Mononuclear cell (primary cell): ENCODE measurements around the gene ILF2. TPM values are rescaled to one million over a fixed set of nuclear protein-coding genes. Genes with fewer than 3 reads are reported as not detected.
"Not testable (repeated sequence)": the region's sequence is repeated elsewhere in the genome, so short reads cannot be mapped to it uniquely, and the experiment has no call there.

Source experiments
- H3K27me3 ChIP-seq: 2 replicates; pipeline ENCODE4 v1.6.0; 2011; ENCODE audit warnings: low read length, control low read depth; ENCODE audit not compliant: insufficient read depth
- H3K4me1 ChIP-seq: 2 replicates; pipeline ENCODE4 v1.5.1; 2011; ENCODE audit warnings: mild to moderate bottlenecking, low read length, control low read depth; ENCODE audit not compliant: insufficient read depth
- H3K4me3 ChIP-seq: 2 replicates; pipeline ENCODE4 v1.5.1; 2011; ENCODE audit warnings: mild to moderate bottlenecking, low read length, moderate library complexity
- H3K9me3 ChIP-seq: 2 replicates; pipeline ENCODE4 v1.5.1; 2011; ENCODE audit warnings: low read depth, mild to moderate bottlenecking, control low read depth, low read length
- total RNA-seq: library from RNA; depleted of rRNA; stranded (reverse); fragments of >200 nt; gene quantifications from one replicate; pipeline ENCODE4 v1.2.3, GENCODE V29; 2012

The ILF2 gene
- total RNA-seq, 1 donor: 138 TPM

- Histone ChIP-seq H3K4me1 (no peaks in the 10 kb centered on the region), H3K27me3 (no peaks in the 10 kb centered on the region), H3K4me3 (no peak overlapping the region), H3K9me3 (no peaks in the 10 kb centered on the region)
Observed at GRCh38 chr1:153687346-153688125, 16.7 kb upstream of the ILF2 start.

DNA sequence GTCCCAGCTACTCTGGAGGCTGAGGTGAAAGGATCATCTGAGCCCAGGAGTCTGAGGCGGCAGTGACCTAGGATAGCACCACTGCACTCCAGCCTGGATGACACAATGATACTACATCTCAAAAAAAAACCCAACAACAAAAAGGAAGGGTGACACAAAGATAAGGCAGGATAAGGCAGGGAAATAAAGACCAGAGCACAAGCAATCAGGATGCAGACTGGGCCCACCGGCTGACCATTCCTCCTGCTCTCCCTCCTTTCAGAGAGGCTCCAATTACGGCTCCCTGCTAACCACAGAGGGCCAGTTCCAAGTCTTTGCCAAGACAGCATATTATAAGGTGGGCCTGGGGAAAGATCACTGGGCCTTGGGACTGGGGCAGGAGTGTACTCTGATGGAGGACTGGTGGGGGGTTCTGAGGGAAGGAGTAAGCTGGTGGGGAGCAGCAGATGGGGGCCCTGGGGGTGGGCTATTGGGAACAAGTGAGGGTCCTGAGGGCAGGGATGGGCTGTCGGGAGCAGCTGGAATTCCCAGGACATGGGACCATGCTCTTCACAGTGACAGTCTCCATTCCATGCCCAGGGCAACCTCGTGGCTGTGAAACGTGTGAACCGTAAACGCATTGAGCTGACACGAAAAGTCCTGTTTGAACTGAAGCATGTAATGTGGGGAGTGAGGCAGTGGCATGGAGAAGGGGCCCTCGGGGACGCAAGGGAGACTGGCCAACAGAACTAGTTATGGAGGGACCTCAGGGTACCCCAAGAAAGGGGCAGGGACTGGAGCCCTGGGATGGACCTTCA, 14.9 kb upstream of the ILF2 start:
- H3K4me3 ChIP-seq: no peak overlapping the region
- peaks cover 8% of the 10 kb centered on the region for H3K27me3 ChIP-seq
- no peaks in the 10 kb centered on the region for H3K4me1 ChIP-seq
- H3K9me3 ChIP-seq: no peaks in the 10 kb centered on the region

GRCh38 chr1:153684892-153685291, 14.1 kb upstream of the ILF2 start:
- H3K4me3 ChIP-seq: no peak overlapping the region
- no peaks in the 10 kb centered on the region for H3K9me3 ChIP-seq
- H3K27me3 ChIP-seq: peaks cover 15% of the 10 kb centered on the region
- H3K4me1 ChIP-seq: peaks cover under 1% of the 10 kb centered on the region

DNA sequence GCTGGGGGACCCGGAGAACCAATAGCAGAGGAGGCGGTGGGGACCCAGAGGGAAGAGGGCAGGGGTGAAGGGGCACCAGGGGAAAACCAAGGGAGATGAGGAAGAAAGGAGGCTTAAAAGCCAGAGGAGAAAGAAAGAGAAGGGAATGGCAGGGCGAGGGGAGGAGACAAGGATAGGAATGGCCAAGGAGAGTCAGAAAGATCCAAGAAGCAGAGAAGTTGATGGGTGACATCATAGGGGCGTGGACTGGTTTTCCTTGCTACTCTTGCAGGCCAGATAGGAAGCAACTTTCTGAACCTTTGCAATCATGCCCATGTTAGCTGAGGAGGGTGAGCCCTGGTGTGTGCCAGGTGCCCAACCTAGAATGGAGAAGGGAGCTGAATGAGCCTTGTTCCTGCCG, 13.1 kb upstream of the ILF2 start:
- Histone ChIP-seq H3K4me3 (no peak overlapping the region), H3K27me3 (peaks cover 26% of the 10 kb centered on the region), H3K4me1 (peaks cover 11% of the 10 kb centered on the region), H3K9me3 (no peaks in the 10 kb centered on the region)

GRCh38 chr1:153682730-153683129, 11.9 kb upstream of the ILF2 start:
- Histone ChIP-seq H3K27me3 (peaks cover 37% of the 10 kb centered on the region), H3K4me1 (peaks cover 22% of the 10 kb centered on the region), H3K4me3 (no peak overlapping the region)

DNA sequence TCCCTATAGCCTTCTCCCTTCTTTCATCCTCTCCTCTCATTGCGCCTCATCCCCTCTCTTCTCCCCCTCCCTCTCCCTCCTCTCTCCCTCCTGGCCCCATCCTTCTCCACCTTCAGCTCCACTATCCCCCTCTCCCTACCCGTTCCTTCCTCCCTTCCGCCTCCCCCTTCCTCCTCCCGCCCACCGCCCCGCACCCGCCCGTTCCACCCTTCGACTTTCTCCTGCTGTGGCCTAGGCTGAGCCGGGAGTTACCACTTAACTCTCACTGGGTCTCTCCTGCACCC, 9.3 kb upstream of the ILF2 start:
- H3K4me1 ChIP-seq: peaks cover 26% of the 10 kb centered on the region
- H3K4me3 ChIP-seq: no peak overlapping the region
- peaks cover 43% of the 10 kb centered on the region for H3K27me3 ChIP-seq

More at GRCh38 chr1:153682730-153683129, 11.9 kb upstream of the ILF2 start:
- H3K9me3 ChIP-seq: no peaks in the 10 kb centered on the region

DNA sequence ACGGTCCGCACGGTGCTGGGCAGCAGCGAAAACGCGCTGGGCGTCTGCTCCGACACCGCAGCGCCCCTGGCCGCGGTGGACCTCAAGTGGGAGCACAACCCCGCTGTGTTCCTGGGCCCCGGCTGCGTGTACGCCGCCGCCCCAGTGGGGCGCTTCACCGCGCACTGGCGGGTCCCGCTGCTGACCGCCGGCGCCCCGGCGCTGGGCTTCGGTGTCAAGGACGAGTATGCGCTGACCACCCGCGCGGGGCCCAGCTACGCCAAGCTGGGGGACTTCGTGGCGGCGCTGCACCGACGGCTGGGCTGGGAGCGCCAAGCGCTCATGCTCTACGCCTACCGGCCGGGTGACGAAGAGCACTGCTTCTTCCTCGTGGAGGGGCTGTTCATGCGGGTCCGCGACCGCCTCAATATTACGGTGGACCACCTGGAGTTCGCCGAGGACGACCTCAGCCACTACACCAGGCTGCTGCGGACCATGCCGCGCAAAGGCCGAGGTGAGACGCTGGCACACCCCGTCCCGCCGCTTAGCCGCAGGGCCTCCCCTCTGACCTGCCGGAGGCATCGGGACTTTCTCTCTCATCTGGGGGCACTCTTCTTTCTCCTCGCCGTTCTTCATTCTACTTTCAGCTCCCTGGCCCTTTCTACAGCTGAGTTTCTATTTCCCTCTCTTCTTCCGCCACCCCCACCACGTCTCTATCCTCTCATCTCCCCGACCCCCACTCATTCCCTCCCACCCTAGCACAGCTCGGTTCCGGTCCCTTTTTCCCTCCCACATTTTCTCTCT, 8.7 kb upstream of the ILF2 start:
- Histone ChIP-seq H3K9me3 (no peaks in the 10 kb centered on the region), H3K27me3 (peaks cover 43% of the 10 kb centered on the region), H3K4me1 (peaks cover 26% of the 10 kb centered on the region), H3K4me3 (peak overlapping the region; percentile 15)

More for the DNA sequence above, 9.3 kb upstream of the ILF2 start:
- no peaks in the 10 kb centered on the region for H3K9me3 ChIP-seq

DNA sequence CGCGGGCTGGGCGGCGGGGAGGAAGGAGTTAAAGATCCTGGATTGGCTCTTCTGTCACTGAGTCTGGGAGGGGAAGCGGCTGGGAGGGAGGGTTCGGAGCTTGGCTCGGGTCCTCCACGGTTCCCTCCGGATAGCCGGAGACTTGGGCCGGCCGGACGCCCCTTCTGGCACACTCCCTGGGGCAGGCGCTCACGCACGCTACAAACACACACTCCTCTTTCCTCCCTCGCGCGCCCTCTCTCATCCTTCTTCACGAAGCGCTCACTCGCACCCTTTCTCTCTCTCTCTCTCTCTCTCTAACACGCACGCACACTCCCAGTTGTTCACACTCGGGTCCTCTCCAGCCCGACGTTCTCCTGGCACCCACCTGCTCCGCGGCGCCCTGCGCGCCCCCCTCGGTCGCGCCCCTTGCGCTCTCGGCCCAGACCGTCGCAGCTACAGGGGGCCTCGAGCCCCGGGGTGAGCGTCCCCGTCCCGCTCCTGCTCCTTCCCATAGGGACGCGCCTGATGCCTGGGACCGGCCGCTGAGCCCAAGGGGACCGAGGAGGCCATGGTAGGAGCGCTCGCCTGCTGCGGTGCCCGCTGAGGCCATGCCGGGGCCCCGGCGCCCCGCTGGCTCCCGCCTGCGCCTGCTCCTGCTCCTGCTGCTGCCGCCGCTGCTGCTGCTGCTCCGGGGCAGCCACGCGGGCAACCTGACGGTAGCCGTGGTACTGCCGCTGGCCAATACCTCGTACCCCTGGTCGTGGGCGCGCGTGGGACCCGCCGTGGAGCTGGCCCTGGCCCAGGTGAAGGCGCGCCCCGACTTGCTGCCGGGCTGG, 7.9 kb upstream of the ILF2 start, which contains the start of gene NPR1:
TSS of gene NPR1 (plus strand) at position 170 of the 818 bp plus-strand sequence. CDS start at position 591, 421 bp downstream.
- Histone ChIP-seq H3K9me3 (no peaks in the 10 kb centered on the region), H3K4me1 (peaks cover 26% of the 10 kb centered on the region), H3K4me3 (peak within 1 kb of the TSS; percentile 15), H3K27me3 (peaks cover 43% of the 10 kb centered on the region)

DNA sequence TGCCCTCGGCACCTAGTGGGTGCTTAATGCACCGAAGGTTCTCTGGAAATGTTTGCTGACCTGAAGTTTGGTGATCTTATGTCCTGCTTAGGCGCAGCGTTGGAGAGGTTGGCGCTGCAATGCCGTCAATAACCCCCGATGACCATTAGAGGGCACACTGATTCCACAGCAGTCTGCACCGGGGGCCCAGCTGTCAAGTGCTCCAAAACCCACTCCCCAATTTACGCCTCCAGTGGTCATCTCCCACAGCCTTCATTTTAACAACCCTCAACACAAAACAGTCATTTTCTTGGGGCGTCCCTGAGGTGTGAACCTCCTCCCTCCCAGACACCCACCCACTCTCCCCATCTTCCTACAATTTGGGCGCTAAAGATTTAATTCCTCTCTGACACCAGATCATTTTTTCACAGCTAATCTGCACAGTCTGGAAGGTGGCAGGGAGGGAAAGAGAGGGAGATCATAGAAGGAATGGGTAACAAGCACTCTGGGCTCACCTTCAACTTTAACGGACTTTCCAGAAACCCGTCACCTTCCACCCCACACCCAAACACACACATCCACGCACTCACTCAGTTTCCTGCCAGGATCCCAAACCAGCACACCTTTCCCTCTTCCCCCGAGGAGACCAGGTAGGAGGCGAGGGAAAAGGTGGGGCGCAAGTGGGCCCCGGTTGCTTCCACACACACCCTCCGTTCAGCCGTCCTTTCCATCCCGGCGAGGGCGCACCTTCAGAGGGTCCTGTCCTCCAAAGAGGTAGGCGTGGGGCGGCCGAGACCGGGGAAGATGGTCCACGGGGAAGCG, 7.1 kb upstream of the ILF2 start:
- Histone ChIP-seq H3K4me1 (peaks cover 26% of the 10 kb centered on the region), H3K27me3 (peaks cover 43% of the 10 kb centered on the region), H3K9me3 (no peaks in the 10 kb centered on the region), H3K4me3 (peak overlapping the region; percentile 6)

GRCh38 chr1:153673511-153673910, 2.7 kb upstream of the ILF2 start:
- no peaks in the 10 kb centered on the region for H3K9me3 ChIP-seq
- H3K4me3 ChIP-seq: no peak overlapping the region
- peaks cover 35% of the 10 kb centered on the region for H3K4me1 ChIP-seq
- peaks cover 14% of the 10 kb centered on the region for H3K27me3 ChIP-seq

DNA sequence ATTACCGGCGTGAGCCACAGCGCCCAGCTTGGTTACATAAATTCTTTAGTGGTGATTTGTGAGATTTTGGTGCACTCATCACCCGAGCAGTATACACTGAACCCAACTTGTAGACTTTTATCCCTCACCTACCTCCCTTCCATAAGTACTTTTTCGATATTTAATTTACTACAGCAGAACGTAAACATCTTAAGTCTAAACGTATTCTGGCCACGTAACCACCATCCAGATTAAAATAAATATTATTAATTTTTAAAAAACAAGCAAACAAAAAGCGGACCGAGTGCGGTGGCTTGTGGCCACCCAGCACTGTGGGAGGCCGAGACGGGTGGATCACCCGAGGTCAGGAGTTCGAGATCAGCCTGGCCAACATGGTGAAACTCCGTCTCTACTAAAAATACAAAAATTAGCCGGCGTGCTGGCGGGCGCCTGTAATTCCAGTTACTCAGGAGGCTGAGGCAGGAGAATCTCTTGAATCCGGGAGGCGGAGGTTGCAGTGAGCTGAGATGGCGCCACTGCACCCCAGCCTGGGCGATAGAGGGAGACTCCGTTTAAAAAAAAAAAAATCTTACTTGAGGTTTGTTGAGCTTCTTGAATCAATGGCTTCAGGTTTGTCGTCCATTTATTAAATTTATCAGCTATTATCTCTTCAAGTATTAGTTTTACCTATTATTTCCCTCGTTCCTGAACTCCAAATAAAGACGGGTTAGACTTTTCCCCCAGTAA, 998 bp upstream of the ILF2 start:
- Histone ChIP-seq H3K4me1 (peaks cover 23% of the 10 kb centered on the region), H3K4me3 (peak overlapping the region; percentile 81)
- not testable (repeated sequence) for H3K9me3 ChIP-seq, H3K27me3 ChIP-seq

DNA sequence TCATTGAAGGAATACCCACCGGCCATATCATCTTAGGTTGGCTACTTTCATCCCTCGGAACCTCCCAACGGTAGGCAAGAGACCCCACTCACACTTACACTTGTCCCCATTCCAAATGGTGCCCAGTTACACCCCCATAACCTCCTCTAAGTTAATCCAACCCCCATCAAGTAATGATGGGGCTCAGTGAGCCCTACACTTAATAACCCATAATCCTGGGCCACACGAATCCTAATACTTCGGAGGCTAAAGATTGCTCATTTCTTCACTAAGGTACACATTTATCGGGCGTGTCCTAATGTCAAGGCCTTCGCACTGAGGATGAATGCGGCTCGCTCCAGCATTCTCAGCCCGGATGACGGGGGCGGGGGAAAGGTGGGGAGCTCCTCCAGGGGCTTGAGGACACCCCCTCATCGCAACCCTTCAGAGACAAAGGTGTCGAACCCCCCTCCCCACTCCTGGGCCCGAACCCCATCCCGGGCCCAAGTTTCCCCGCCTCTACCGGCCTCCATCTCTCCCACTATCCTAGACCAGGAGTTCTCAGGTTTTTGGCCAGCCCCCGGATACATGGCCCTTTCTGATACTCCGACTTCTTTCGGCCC, 435 bp downstream of the ILF2 start:
- Histone ChIP-seq H3K27me3 (no peaks in the 10 kb centered on the region), H3K4me1 (peaks cover 23% of the 10 kb centered on the region), H3K9me3 (no peaks in the 10 kb centered on the region), H3K4me3 (peak overlapping the region; percentile 81)

- H3K4me3 ChIP-seq: no peak overlapping the region
- H3K4me1 ChIP-seq: peaks cover 23% of the 10 kb centered on the region
- H3K9me3 ChIP-seq: no peaks in the 10 kb centered on the region
- H3K27me3 ChIP-seq: no peaks in the 10 kb centered on the region
Observed at GRCh38 chr1:153669606-153670005, 1.2 kb downstream of the ILF2 start.
